Measurements from ENCODE around the gene CPNE2.

- no peak for TF ChIP-seq ZNF274 (IDR thresholded peaks at IDR 0.05; ENCODE audit: borderline replicate concordance, extremely low read depth, low read length)
- TF ChIP-seq POLR2A (IDR thresholded peaks at IDR 0.05; ENCODE audit: control extremely low read depth in 1 of 2, low read depth in 2 of 2, low read length in 2 of 2): no peak
- TF ChIP-seq KDM5A (IDR thresholded peaks at IDR 0.05; ENCODE audit: low read length): no peak
- TF ChIP-seq, protein P1, sequence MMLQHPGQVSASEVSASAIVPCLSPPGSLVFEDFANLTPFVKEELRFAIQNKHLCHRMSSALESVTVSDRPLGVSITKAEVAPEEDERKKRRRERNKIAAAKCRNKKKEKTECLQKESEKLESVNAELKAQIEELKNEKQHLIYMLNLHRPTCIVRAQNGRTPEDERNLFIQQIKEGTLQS (IDR thresholded peaks at IDR 0.05; ENCODE audit: insufficient read depth, low read depth, low read length): no peak
- TF ChIP-seq CEBPB (IDR thresholded peaks at IDR 0.05; ENCODE audit: low read depth, low read length): no peak
- TF ChIP-seq RBBP5 (IDR thresholded peaks at IDR 0.05; ENCODE audit: borderline replicate concordance, low read depth, low read length): no peak
- TF ChIP-seq, protein P2, sequence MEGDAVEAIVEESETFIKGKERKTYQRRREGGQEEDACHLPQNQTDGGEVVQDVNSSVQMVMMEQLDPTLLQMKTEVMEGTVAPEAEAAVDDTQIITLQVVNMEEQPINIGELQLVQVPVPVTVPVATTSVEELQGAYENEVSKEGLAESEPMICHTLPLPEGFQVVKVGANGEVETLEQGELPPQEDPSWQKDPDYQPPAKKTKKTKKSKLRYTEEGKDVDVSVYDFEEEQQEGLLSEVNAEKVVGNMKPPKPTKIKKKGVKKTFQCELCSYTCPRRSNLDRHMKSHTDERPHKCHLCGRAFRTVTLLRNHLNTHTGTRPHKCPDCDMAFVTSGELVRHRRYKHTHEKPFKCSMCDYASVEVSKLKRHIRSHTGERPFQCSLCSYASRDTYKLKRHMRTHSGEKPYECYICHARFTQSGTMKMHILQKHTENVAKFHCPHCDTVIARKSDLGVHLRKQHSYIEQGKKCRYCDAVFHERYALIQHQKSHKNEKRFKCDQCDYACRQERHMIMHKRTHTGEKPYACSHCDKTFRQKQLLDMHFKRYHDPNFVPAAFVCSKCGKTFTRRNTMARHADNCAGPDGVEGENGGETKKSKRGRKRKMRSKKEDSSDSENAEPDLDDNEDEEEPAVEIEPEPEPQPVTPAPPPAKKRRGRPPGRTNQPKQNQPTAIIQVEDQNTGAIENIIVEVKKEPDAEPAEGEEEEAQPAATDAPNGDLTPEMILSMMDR (IDR thresholded peaks at IDR 0.05; ENCODE audit: control extremely low read depth in 1 of 3, insufficient read depth in 1 of 3, low read depth in 1 of 3, low read length in 3 of 3): peak; percentile 66 to 87 (median 79)
- TF ChIP-seq TBP (IDR thresholded peaks at IDR 0.05; ENCODE audit: low read depth, low read length): no peak
- TF ChIP-seq, protein P3, sequence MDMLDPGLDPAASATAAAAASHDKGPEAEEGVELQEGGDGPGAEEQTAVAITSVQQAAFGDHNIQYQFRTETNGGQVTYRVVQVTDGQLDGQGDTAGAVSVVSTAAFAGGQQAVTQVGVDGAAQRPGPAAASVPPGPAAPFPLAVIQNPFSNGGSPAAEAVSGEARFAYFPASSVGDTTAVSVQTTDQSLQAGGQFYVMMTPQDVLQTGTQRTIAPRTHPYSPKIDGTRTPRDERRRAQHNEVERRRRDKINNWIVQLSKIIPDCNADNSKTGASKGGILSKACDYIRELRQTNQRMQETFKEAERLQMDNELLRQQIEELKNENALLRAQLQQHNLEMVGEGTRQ (IDR thresholded peaks at IDR 0.05; ENCODE audit: low read length): no peak
Measured at GRCh38 chr16:57045694-57046381, 46.5 kb upstream of the CPNE2 start.
